Suprapubic skin (tissue), 4 donors: ENCODE results near the gene KIF6. TPM values are rescaled to one million over a fixed set of nuclear protein-coding genes. Genes with fewer than 3 reads are reported as not detected.

Source experiments
- DNase-seq, 2 donors: peaks; one replicate each; pipeline ENCODE4 v3.0.0-alpha.2; 2019; ENCODE audit warnings: low spot score in 2 of 2
- H3K27ac ChIP-seq: fragments of 200-600 bp; sonication (generic); one replicate; pipeline ENCODE4 v1.5.1; 2019
- H3K27me3 ChIP-seq: fragments of 200-600 bp; sonication (generic); one replicate; pipeline ENCODE4 v1.5.1; 2019
- H3K36me3 ChIP-seq: fragments of 200-600 bp; sonication (generic); one replicate; pipeline ENCODE4 v1.5.1; 2019
- H3K4me1 ChIP-seq: fragments of 200-600 bp; sonication (generic); one replicate; pipeline ENCODE4 v1.5.1; 2019
- H3K4me3 ChIP-seq: fragments of 200-600 bp; sonication (generic); one replicate; pipeline ENCODE4 v1.5.1; 2019; ENCODE audit warnings: mild to moderate bottlenecking
- H3K9me3 ChIP-seq: fragments of 200-600 bp; sonication (generic); one replicate; pipeline ENCODE4 v1.5.1; 2019
- EP300 ChIP-seq: sonication (generic); formaldehyde crosslinking; IDR thresholded peaks from one replicate; pipeline ENCODE4 v1.6.1; 2017; ENCODE audit warnings: antibody characterized with exemption
- POLR2A ChIP-seq, 2 donors: fragments of 450-650 bp; IDR thresholded peaks; one replicate each; pipeline ENCODE4 v1.6.1; 2017; ENCODE audit warnings: antibody characterized with exemption in 2 of 2, mild to moderate bottlenecking in 2 of 2, moderate library complexity in 2 of 2
- POLR2AphosphoS5 ChIP-seq, 3 donors: sonication (generic); formaldehyde crosslinking; IDR thresholded peaks; one replicate each; pipeline ENCODE4 v1.6.1; 2017; ENCODE audit warnings: antibody characterized with exemption in 3 of 3
- WGBS: methylation state at CpG from one replicate; pipeline ENCODE4 v1.1.5; 2018; 5-methylcytosine and 5-hydroxymethylcytosine counted together
- total RNA-seq, 4 donors: library from RNA; depleted of rRNA; stranded (reverse); fragments of >200 nt; gene quantifications; one replicate each; pipeline ENCODE4 v1.1.0, GENCODE V29; 2016
- TF ChIP-seq, protein P1 (sequence below), 2 donors: fragments of 200-600 bp in 1 of 2; fragments of 450-650 bp in 1 of 2; sonication (generic) in 1 of 2; IDR thresholded peaks; one replicate each; pipeline ENCODE4 v1.5.1; 2016 to 2019; ENCODE audit warnings: antibody characterized with exemption in 2 of 2, mild to moderate bottlenecking in 1 of 2, moderate library complexity in 1 of 2

The KIF6 gene
- total RNA-seq, 4 donors from 2014 or later: 0.18 to 1.1 TPM; not detected in 2

DNA sequence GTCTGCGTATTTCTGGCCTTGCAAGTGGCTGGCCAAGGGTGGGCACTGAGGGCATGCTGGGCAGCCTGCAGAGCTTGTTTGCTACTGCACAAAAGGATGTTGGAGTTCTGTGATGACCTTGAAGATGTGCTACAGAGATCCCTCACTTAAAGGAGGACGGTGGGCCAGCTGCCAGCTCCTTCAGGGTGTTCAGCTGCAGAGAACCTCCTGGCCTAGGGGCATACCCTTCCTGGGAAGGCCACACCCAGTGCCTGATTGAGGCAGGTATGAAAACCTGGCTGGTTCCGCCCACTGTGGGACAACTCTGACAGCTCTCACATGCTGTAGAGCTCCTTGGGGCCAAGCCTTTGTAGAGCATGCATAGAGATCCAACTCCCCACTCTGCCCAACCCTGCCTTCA, 408.0 kb downstream of the KIF6 start:
- no peak for DNase-seq
- Histone ChIP-seq H3K4me1 (peaks cover 12% of the 10 kb centered on the region), H3K27me3 (peaks cover 44% of the 10 kb centered on the region), H3K4me3 (no peak overlapping the region), H3K36me3 (no peaks in the 10 kb centered on the region), H3K27ac (no peak overlapping the region), H3K9me3 (no peaks in the 10 kb centered on the region)
- 52% methylated on average over 3 of the region's 3 CpGs for WGBS
- TF ChIP-seq EP300 (no peak), POLR2AphosphoS5 (IDR thresholded peaks at IDR 0.05) (no peak), POLR2A (IDR thresholded peaks at IDR 0.05) (no peak)
- TF ChIP-seq, protein P1, sequence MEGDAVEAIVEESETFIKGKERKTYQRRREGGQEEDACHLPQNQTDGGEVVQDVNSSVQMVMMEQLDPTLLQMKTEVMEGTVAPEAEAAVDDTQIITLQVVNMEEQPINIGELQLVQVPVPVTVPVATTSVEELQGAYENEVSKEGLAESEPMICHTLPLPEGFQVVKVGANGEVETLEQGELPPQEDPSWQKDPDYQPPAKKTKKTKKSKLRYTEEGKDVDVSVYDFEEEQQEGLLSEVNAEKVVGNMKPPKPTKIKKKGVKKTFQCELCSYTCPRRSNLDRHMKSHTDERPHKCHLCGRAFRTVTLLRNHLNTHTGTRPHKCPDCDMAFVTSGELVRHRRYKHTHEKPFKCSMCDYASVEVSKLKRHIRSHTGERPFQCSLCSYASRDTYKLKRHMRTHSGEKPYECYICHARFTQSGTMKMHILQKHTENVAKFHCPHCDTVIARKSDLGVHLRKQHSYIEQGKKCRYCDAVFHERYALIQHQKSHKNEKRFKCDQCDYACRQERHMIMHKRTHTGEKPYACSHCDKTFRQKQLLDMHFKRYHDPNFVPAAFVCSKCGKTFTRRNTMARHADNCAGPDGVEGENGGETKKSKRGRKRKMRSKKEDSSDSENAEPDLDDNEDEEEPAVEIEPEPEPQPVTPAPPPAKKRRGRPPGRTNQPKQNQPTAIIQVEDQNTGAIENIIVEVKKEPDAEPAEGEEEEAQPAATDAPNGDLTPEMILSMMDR (IDR thresholded peaks at IDR 0.05): no peak

GRCh38 chr6:39314273-39314795, 410.9 kb downstream of the KIF6 start, which contains the start of gene KCNK17:
Gene KCNK17 (minus strand): TSS chr6:39314419. CDS start chr6:39314320, 99 bp downstream.
- 24% methylated on average over 15 of the region's 28 CpGs for WGBS
- H3K27me3 ChIP-seq: peaks cover 66% of the 10 kb centered on the region
- no peaks in the 10 kb centered on the region for H3K36me3 ChIP-seq
- DNase-seq: no peak
- peak within 1 kb of the TSS; percentile 35 for H3K4me3 ChIP-seq
- no peaks in the 10 kb centered on the region for H3K9me3 ChIP-seq
- H3K4me1 ChIP-seq: peaks cover 12% of the 10 kb centered on the region
- TF ChIP-seq POLR2A (IDR thresholded peaks at IDR 0.05) (no peak), EP300 (no peak), POLR2AphosphoS5 (IDR thresholded peaks at IDR 0.05) (no peak)
- TF ChIP-seq, protein P1 (IDR thresholded peaks at IDR 0.05): no peak
- H3K27ac ChIP-seq: no peak within 1 kb of the TSS

- TF ChIP-seq POLR2A (IDR thresholded peaks at IDR 0.05): no peak
- TF ChIP-seq EP300: no peak
- TF ChIP-seq, protein P1 (IDR thresholded peaks at IDR 0.05): no peak
- TF ChIP-seq POLR2AphosphoS5 (IDR thresholded peaks at IDR 0.05): no peak
- Histone ChIP-seq H3K9me3 (no peaks in the 10 kb centered on the region), H3K27ac (no peak overlapping the region), H3K4me1 (peaks cover 12% of the 10 kb centered on the region), H3K4me3 (peak overlapping the region; percentile 35), H3K36me3 (no peaks in the 10 kb centered on the region), H3K27me3 (peaks cover 66% of the 10 kb centered on the region)
- no peak for DNase-seq
- WGBS: 0% methylated on average over 13 of the region's 80 CpGs
Observed at GRCh38 chr6:39313526-39314272, 411.5 kb downstream of the KIF6 start.

DNA sequence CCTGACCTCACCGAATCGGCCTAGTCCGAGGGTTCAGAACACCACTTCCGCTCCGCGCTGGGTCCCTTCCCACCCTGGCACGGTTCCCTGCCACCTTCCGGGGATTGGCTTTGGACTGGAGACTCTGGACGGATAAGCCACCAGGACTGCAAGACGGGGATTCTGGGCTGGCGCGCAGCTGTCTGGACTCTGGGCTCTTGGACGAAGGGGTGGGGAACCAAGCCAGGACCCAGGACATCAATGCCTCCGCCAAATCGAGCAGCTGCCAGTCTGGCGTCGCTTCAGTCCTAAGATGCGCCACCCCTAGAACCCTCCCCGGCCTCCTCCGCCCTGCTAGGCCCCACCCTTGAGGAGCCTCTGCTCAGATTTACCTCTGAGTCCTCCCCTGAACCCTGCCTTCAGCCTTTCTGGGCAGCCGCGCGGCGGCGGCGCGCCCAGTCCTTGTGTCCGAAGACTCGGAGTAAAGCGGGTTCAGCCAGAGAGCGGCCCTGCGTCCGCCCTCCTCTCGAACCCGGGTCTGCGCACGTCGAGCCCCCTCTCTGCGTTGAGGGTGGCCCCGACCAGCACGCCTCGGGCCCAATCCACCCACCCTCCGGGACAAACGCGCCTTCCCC, 412.2 kb downstream of the KIF6 start:
- peak overlapping the region; percentile 35 for H3K4me3 ChIP-seq
- TF ChIP-seq POLR2A (IDR thresholded peaks at IDR 0.05) (no peak), POLR2AphosphoS5 (IDR thresholded peaks at IDR 0.05) (no peak), EP300 (no peak)
- TF ChIP-seq, protein P1 (IDR thresholded peaks at IDR 0.05): no peak
- H3K27me3 ChIP-seq: peaks cover 66% of the 10 kb centered on the region
- H3K27ac ChIP-seq: no peak overlapping the region
- peaks cover 12% of the 10 kb centered on the region for H3K4me1 ChIP-seq
- WGBS: 40% methylated on average over 18 of the region's 45 CpGs
- no peak for DNase-seq
- H3K36me3 ChIP-seq: no peaks in the 10 kb centered on the region
- H3K9me3 ChIP-seq: no peaks in the 10 kb centered on the region

GRCh38 chr6:39310542-39310941, 414.7 kb downstream of the KIF6 start:
- H3K9me3 ChIP-seq: no peaks in the 10 kb centered on the region
- H3K27ac ChIP-seq: no peak overlapping the region
- TF ChIP-seq EP300: no peak
- TF ChIP-seq POLR2AphosphoS5 (IDR thresholded peaks at IDR 0.05): no peak
- TF ChIP-seq, protein P1 (IDR thresholded peaks at IDR 0.05): no peak
- TF ChIP-seq POLR2A (IDR thresholded peaks at IDR 0.05): no peak
- no peak overlapping the region for H3K4me3 ChIP-seq
- no CpG with 5 or more reads among the region's 4 CpGs for WGBS
- DNase-seq: no peak
- H3K36me3 ChIP-seq: no peaks in the 10 kb centered on the region
- peaks cover 55% of the 10 kb centered on the region for H3K27me3 ChIP-seq
- peaks cover 12% of the 10 kb centered on the region for H3K4me1 ChIP-seq
